H9 (cell line): ENCODE results near the gene NBDY. TPM values are rescaled to one million over a fixed set of nuclear protein-coding genes. Genes with fewer than 3 reads are reported as not detected.

ENCODE experiments used
- DNase-seq: peaks from one replicate; pipeline ENCODE4 v3.0.0-alpha.2; 2017
- H2AFZ ChIP-seq: one replicate; pipeline ENCODE4 v1.6.1; 2013; ENCODE audit warnings: mild to moderate bottlenecking, low read length, control low read depth, moderate library complexity
- H2AK5ac ChIP-seq: 2 replicates; pipeline ENCODE4 v1.6.1; 2013; ENCODE audit warnings: low read length, control low read depth, mixed read lengths; ENCODE audit not compliant: insufficient read length
- H2BK120ac ChIP-seq: one replicate; pipeline ENCODE4 v1.6.1; 2013; ENCODE audit warnings: low read depth, mild to moderate bottlenecking, low read length, control low read depth, inconsistent platforms; ENCODE audit not compliant: poor library complexity, severe bottlenecking
- H2BK12ac ChIP-seq: 2 replicates; pipeline ENCODE4 v1.6.1; 2013; ENCODE audit warnings: low read length, control low read depth, mixed read lengths, low read depth; ENCODE audit not compliant: insufficient read length
- H2BK15ac ChIP-seq: 2 replicates; pipeline ENCODE4 v1.6.1; 2013; ENCODE audit warnings: low read depth, low read length, control low read depth
- H2BK20ac ChIP-seq: one replicate; pipeline ENCODE4 v1.6.1; 2013; ENCODE audit warnings: low read depth, mild to moderate bottlenecking, low read length, control low read depth, inconsistent platforms; ENCODE audit not compliant: poor library complexity, severe bottlenecking
- H2BK5ac ChIP-seq: 2 replicates; pipeline ENCODE4 v1.6.1; 2013; ENCODE audit warnings: low read length, control low read depth, mixed read lengths; ENCODE audit not compliant: insufficient read length
- H3K14ac ChIP-seq: 2 replicates; pipeline ENCODE4 v1.6.1; 2013; ENCODE audit warnings: low read length, control low read depth; ENCODE audit not compliant: insufficient read depth
- H3K18ac ChIP-seq: 2 replicates; pipeline ENCODE4 v1.6.1; 2013; ENCODE audit warnings: low read depth, mild to moderate bottlenecking, mixed read lengths, low read length, control low read depth; ENCODE audit not compliant: insufficient read length
- H3K23ac ChIP-seq: 2 replicates; pipeline ENCODE4 v1.6.1; 2013; ENCODE audit warnings: low read length, control low read depth, mixed read lengths, low read depth; ENCODE audit not compliant: insufficient read length
- H3K23me2 ChIP-seq: 2 replicates; pipeline ENCODE4 v1.6.1; 2013; ENCODE audit warnings: low read depth, mild to moderate bottlenecking, mixed read lengths, low read length, control low read depth; ENCODE audit not compliant: insufficient read length, poor library complexity, severe bottlenecking
- H3K27ac ChIP-seq: 2 replicates; pipeline ENCODE4 v1.5.1; 2013; ENCODE audit warnings: low read length, control low read depth, mixed read lengths, low read depth; ENCODE audit not compliant: insufficient read length
- H3K27me3 ChIP-seq: 2 replicates; pipeline ENCODE4 v1.6.1; 2013; ENCODE audit warnings: low read length, control low read depth, inconsistent platforms; ENCODE audit not compliant: insufficient read depth
- H3K4ac ChIP-seq: 2 replicates; pipeline ENCODE4 v1.6.1; 2013; ENCODE audit warnings: low read depth, mild to moderate bottlenecking, control low read depth, inconsistent platforms, low read length, moderate library complexity
- H3K4me1 ChIP-seq: 2 replicates; pipeline ENCODE4 v1.6.1; 2013; ENCODE audit warnings: low read length, control low read depth, inconsistent platforms; ENCODE audit not compliant: insufficient read depth
- H3K4me2 ChIP-seq: 2 replicates; pipeline ENCODE4 v1.6.1; 2013; ENCODE audit warnings: low read length, control low read depth, mixed read lengths; ENCODE audit not compliant: insufficient read length, insufficient read depth
- H3K56ac ChIP-seq: 2 replicates; pipeline ENCODE4 v1.6.1; 2013; ENCODE audit warnings: low read depth, mild to moderate bottlenecking, mixed read lengths, low read length, control low read depth; ENCODE audit not compliant: insufficient read length
- H3K79me1 ChIP-seq: 2 replicates; pipeline ENCODE4 v1.6.1; 2013; ENCODE audit warnings: low read depth, mild to moderate bottlenecking, moderate library complexity, low read length, control low read depth, inconsistent platforms; ENCODE audit not compliant: insufficient read depth, poor library complexity, severe bottlenecking
- H3K79me2 ChIP-seq: 2 replicates; pipeline ENCODE4 v1.6.1; 2013; ENCODE audit warnings: low read length, control low read depth, inconsistent platforms; ENCODE audit not compliant: insufficient read depth
- H3K9ac ChIP-seq: 2 replicates; pipeline ENCODE4 v1.6.1; 2013; ENCODE audit warnings: low read length, control low read depth, mixed read lengths; ENCODE audit not compliant: insufficient read length; ENCODE audit errors: extremely low read depth
- H3K9me3 ChIP-seq: one replicate; pipeline ENCODE4 v1.6.1; 2013; ENCODE audit warnings: low read depth, low read length, inconsistent platforms; ENCODE audit not compliant: control insufficient read depth
- H3T11ph ChIP-seq: one replicate; pipeline ENCODE4 v1.6.1; 2013; ENCODE audit warnings: mild to moderate bottlenecking, low read length, control low read depth, inconsistent platforms
- H4K20me1 ChIP-seq: one replicate; pipeline ENCODE4 v1.6.1; 2013; ENCODE audit not compliant: control insufficient read depth, insufficient read length, insufficient read depth
- H4K5ac ChIP-seq: 2 replicates; pipeline ENCODE4 v1.6.1; 2013; ENCODE audit warnings: low read depth, mild to moderate bottlenecking, mixed read lengths, low read length, control low read depth; ENCODE audit not compliant: insufficient read length
- H4K8ac ChIP-seq: replicated peaks from 2 replicates; pipeline ENCODE4 v1.6.1; 2013; ENCODE audit warnings: low read length, control low read depth, mixed read lengths, low read depth; ENCODE audit not compliant: insufficient read length
- H4K91ac ChIP-seq: 2 replicates; pipeline ENCODE4 v1.6.1; 2013; ENCODE audit warnings: low read depth, mild to moderate bottlenecking, moderate library complexity, mixed read lengths, low read length, control low read depth; ENCODE audit not compliant: insufficient read length
- H3K27ac Mint-ChIP-seq, 3 experiments: 2 replicates in 2 of 3; 3 replicates in 1 of 3; pipeline ENCODE4 v1.8.0; 2020 to 2021; ENCODE audit warnings: mixed read lengths in 3 of 3, mild to moderate bottlenecking in 1 of 3, moderate library complexity in 1 of 3
- H3K27me3 Mint-ChIP-seq: 2 replicates; pipeline ENCODE4 v1.8.0; 2021; ENCODE audit warnings: low read depth, mild to moderate bottlenecking, moderate library complexity, mixed read lengths
- H3K36me3 Mint-ChIP-seq, 3 experiments: 2 replicates in 2 of 3; 3 replicates in 1 of 3; pipeline ENCODE4 v1.8.0; 2020 to 2021; ENCODE audit warnings: low read depth in 3 of 3, mixed read lengths in 3 of 3; ENCODE audit not compliant: insufficient read depth in 1 of 3
- H3K4me1 Mint-ChIP-seq, 2 experiments: 2 replicates each; pipeline ENCODE4 v1.8.0; 2020; ENCODE audit warnings: mixed read lengths in 2 of 2
- H3K4me3 Mint-ChIP-seq, 2 experiments: 2 replicates in 1 of 2; 3 replicates in 1 of 2; pipeline ENCODE4 v1.8.0; 2020 to 2021; ENCODE audit warnings: mild to moderate bottlenecking in 2 of 2, mixed read lengths in 2 of 2, moderate library complexity in 1 of 2
- H3K9me3 Mint-ChIP-seq, 2 experiments: 2 replicates in 1 of 2; 3 replicates in 1 of 2; pipeline ENCODE4 v1.8.0; 2020; ENCODE audit warnings: mild to moderate bottlenecking in 2 of 2, mixed read lengths in 2 of 2, moderate library complexity in 1 of 2
- CTCF ChIP-seq: fragments of 200-600 bp; sonication (generic); conservative IDR thresholded peaks from 3 replicates; pipeline ENCODE4 v1.8.0; 2021; ENCODE audit warnings: antibody characterized with exemption, mild to moderate bottlenecking
- WGBS: extraction: QIAGEN DNeasy Blood & Tissue Kit; methylation state at CpG from one replicate; pipeline ENCODE4 v1.1.7; 2013; ENCODE audit warnings: missing lambda C conversion rate, low lambda C conversion rate, mixed read lengths; ENCODE audit not compliant: insufficient read length; ENCODE audit errors: extremely low coverage; 5-methylcytosine and 5-hydroxymethylcytosine counted together
- total RNA-seq: library from RNA; stranded (reverse); gene quantifications from 2 replicates; pipeline ENCODE4 v1.2.1, GENCODE V29; 2021

Gene NBDY
- total RNA-seq, 1 experiment from 2014 or later = 62.5 TPM

DNA sequence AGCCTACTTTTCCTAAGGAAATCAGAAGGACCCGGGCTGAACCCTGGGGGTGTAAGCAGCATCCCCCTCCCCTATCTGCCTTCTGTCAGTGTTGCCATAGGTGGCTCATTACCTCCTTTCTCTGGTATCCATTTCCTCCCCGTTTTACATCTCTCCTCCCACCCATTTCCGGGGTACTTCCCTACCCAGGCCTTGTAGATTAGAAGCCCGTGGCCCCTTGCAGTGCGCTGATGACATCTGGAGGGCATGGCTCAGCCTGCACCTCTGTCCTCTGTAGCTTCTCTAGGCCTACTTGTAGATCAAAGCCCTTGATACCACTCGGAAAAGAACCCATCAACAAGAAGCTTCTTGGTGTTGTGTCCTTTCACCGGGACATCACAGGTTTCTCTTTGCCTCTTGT is 71.8 kb downstream of the NBDY start:
- Mint-ChIP-seq H3K4me3 (no peak overlapping the region), H3K4me1 (peaks cover 31 to 35% of the 10 kb centered on the region in 2 experiments), H3K9me3 (peaks cover 48 to 68% of the 10 kb centered on the region in 2 experiments), H3K27me3 (no peaks in the 10 kb centered on the region; the same call in 1 of the 2 replicates), H3K36me3 (peaks cover 14 to 34% (median 26%) of the 10 kb centered on the region in 3 experiments), H3K27ac (peak overlapping the region in 1 of 3 experiments; percentile 58; a peak in 3 of 7 replicates)
- no peaks in the 10 kb centered on the region for H4K20me1 ChIP-seq
- H4K8ac ChIP-seq = no peak overlapping the region
- no peak overlapping the region for H3K23ac ChIP-seq
- no peak overlapping the region for H3K18ac ChIP-seq
- no peak overlapping the region for H3K56ac ChIP-seq
- no peak overlapping the region for H2AK5ac ChIP-seq
- no peaks in the 10 kb centered on the region for H3K23me2 ChIP-seq
- H2BK5ac ChIP-seq = no peak overlapping the region
- H2BK20ac ChIP-seq = no peak overlapping the region
- no peaks in the 10 kb centered on the region for H3K9me3 ChIP-seq
- no peak overlapping the region for H4K5ac ChIP-seq
- H2BK120ac ChIP-seq = no peak overlapping the region
- no peak overlapping the region for H3K4me2 ChIP-seq
- no CpG with 5 or more reads among the region's 7 CpGs for WGBS
- H4K91ac ChIP-seq = no peak overlapping the region
- no peaks in the 10 kb centered on the region for H3K27me3 ChIP-seq
- no peak overlapping the region for H3T11ph ChIP-seq
- no peak overlapping the region for H3K9ac ChIP-seq
- H3K79me1 ChIP-seq = no peaks in the 10 kb centered on the region
- DNase-seq = peak; percentile 53
- H3K4ac ChIP-seq = no peak overlapping the region
- H2AFZ ChIP-seq = no peak overlapping the region
- 0 out of 2 replicates have a peak, but pooled peaks cover 2% of the 10 kb centered on the region for H3K79me2 ChIP-seq
- H3K14ac ChIP-seq = no peak overlapping the region
- H2BK12ac ChIP-seq = no peak overlapping the region
- peaks cover 10% of the 10 kb centered on the region; the same call in 1 of the 2 replicates for H3K4me1 ChIP-seq
- no peak overlapping the region for H2BK15ac ChIP-seq
- H3K27ac ChIP-seq = no peak overlapping the region
- TF ChIP-seq CTCF = peak; percentile 21; the same call in 2 of the 3 replicates
